Transverse colon (tissue), 4 donors: Measurements from ENCODE around the gene SPTBN4. TPM values are rescaled to one million over a fixed set of nuclear protein-coding genes. Genes with fewer than 3 reads are reported as not detected.
"Not testable (repeated sequence)": the region's sequence is repeated elsewhere in the genome, so short reads cannot be mapped to it uniquely, and the experiment has no call there.

ENCODE experiments used
- DNase-seq: peaks from one replicate; pipeline ENCODE4 v3.0.0-alpha.2; 2019
- H3K27ac ChIP-seq, 4 donors: fragments of 200-600 bp; sonication (generic); 2 replicates each; pipeline ENCODE4 v1.5.1; 2016 to 2018; ENCODE audit warnings: inconsistent platforms in 4 of 4
- H3K27me3 ChIP-seq: fragments of 200-600 bp; sonication (generic); 2 replicates; pipeline ENCODE4 v1.5.1; 2017; ENCODE audit warnings: inconsistent platforms
- H3K36me3 ChIP-seq, 4 donors: fragments of 200-600 bp; sonication (generic); 2 replicates each; pipeline ENCODE4 v1.5.1; 2017 to 2019; ENCODE audit warnings: inconsistent platforms in 4 of 4
- H3K4me1 ChIP-seq, 4 donors: fragments of 200-600 bp; sonication (generic); 2 replicates each; pipeline ENCODE4 v1.5.1; 2017 to 2020; ENCODE audit warnings: inconsistent platforms in 4 of 4
- H3K4me3 ChIP-seq, 4 donors: fragments of 200-600 bp; sonication (generic); 1 replicate in 1 of 4; 2 replicates in 3 of 4; pipeline versions ENCODE4 v1.5.1 to v1.6.1; 2017 to 2019; ENCODE audit warnings: inconsistent platforms in 4 of 4
- H3K9me3 ChIP-seq, 2 donors: fragments of 200-600 bp; sonication (generic); 2 replicates each; pipeline ENCODE4 v1.5.1; 2017 to 2019; ENCODE audit warnings: inconsistent platforms in 2 of 2
- EP300 ChIP-seq: sonication (generic); formaldehyde crosslinking; IDR thresholded peaks from one replicate; pipeline ENCODE4 v1.6.1; 2017; ENCODE audit warnings: antibody characterized with exemption, low read depth
- POLR2A ChIP-seq: fragments of 450-650 bp; IDR thresholded peaks from one replicate; pipeline ENCODE4 v1.6.1; 2016; ENCODE audit warnings: antibody characterized with exemption, mild to moderate bottlenecking, moderate library complexity
- POLR2AphosphoS5 ChIP-seq, 3 donors: sonication (generic); formaldehyde crosslinking; IDR thresholded peaks; one replicate each; pipeline ENCODE4 v1.6.1; 2016; ENCODE audit warnings: antibody characterized with exemption in 3 of 3
- WGBS, 2 donors: methylation state at CpG; one replicate each; pipeline ENCODE4 v1.1.5; 2018; ENCODE audit warnings: low coverage in 1 of 2; 5-methylcytosine and 5-hydroxymethylcytosine counted together
- in situ Hi-C, 4 donors: fragments of 200-750 bp; cut with MboI; loops; one replicate each; pipeline versions ENCODE4 v1.15.0 to v1.15.1; 2017; ENCODE audit warnings: low sequenced_read_pairs in 3 of 4, low pct_ligation_motif_present in 1 of 4, low pct_unique_long_range_greater_than_20kb in 1 of 4
- intact Hi-C: fragments of 100-400 bp; cut with DNase I; formaldehyde crosslinking; loops from one replicate; pipeline ENCODE4 v1.15.1; 2023; ENCODE audit warnings: low total_unique reads
- total RNA-seq, 4 donors: library from RNA; depleted of rRNA; stranded (reverse); fragments of >200 nt; gene quantifications; one replicate each; pipeline ENCODE4 v1.1.0, GENCODE V29; 2016
- TF ChIP-seq, protein P1 (sequence below), 5 experiments: fragments of 200-600 bp in 3 of 5; fragments of 450-650 bp in 2 of 5; sonication (generic) in 3 of 5; IDR thresholded peaks; 1 replicate in 2 of 5; 2 replicates in 3 of 5; pipeline ENCODE4 v1.5.1; 2016 to 2017; ENCODE audit warnings: antibody characterized with exemption in 5 of 5, inconsistent platforms in 3 of 5, mild to moderate bottlenecking in 2 of 5, moderate library complexity in 1 of 5

Gene SPTBN4
- total RNA-seq, 4 donors from 2014 or later = under 0.01 to 1.5 (median 0.99) TPM

DNA sequence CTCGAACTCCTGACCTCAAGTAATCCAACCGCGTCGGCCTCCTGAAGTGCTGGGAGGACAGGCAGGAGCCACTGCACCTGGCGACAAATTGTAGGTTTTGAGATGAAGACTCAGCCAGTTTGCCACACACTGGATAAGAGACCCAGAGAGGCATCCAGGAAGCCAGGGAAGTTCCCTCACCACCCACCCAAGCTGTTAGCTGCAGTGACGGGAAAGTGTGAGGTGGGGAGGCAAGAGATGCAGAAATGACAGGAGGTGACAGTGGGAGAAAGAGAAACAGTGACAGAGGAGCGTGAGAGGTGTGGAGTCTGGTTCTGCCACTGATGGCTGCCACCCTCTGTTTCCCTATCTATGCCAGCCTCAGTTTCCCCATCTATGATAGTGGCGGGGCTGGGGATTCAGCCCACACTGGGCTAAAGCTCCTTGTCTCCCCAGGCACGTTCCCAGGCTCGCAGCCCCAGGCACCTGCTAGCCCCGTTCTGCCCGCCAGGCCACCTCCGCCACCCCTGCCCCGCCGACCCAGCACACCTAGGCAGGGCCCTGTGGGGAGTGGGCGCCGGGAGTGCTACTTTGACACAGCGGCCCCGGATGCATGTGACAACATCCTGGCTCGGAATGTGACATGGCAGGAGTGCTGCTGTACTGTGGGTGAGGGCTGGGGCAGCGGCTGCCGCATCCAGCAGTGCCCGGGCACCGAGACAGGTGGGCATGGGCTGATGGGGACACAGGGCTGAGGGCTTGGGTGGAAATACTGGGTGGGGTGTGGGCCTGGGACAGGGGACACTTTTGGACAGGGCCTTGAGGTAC is 155.4 kb downstream of the SPTBN4 start:
- TF ChIP-seq EP300 (no peak), POLR2A (no peak), POLR2AphosphoS5 (IDR thresholded peaks at IDR 0.05) (no peak)
- TF ChIP-seq, protein P1, sequence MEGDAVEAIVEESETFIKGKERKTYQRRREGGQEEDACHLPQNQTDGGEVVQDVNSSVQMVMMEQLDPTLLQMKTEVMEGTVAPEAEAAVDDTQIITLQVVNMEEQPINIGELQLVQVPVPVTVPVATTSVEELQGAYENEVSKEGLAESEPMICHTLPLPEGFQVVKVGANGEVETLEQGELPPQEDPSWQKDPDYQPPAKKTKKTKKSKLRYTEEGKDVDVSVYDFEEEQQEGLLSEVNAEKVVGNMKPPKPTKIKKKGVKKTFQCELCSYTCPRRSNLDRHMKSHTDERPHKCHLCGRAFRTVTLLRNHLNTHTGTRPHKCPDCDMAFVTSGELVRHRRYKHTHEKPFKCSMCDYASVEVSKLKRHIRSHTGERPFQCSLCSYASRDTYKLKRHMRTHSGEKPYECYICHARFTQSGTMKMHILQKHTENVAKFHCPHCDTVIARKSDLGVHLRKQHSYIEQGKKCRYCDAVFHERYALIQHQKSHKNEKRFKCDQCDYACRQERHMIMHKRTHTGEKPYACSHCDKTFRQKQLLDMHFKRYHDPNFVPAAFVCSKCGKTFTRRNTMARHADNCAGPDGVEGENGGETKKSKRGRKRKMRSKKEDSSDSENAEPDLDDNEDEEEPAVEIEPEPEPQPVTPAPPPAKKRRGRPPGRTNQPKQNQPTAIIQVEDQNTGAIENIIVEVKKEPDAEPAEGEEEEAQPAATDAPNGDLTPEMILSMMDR (IDR thresholded peaks at IDR 0.05) = no peak
- peaks cover 0 to 21% (median 5%) of the 10 kb centered on the region in 4 donors for H3K36me3 ChIP-seq
- in situ Hi-C loops = no loop called here
- 92 to 100% methylated on average over 1 to 24 of the region's 24 CpGs for WGBS, 2 donors
- H3K27ac ChIP-seq = no peak overlapping the region
- no peaks in the 10 kb centered on the region for H3K27me3 ChIP-seq
- no peaks in the 10 kb centered on the region for H3K9me3 ChIP-seq
- intact Hi-C loops = no loop called here
- H3K4me3 ChIP-seq = no peak overlapping the region
- no peak for DNase-seq
- H3K4me1 ChIP-seq = no peaks in the 10 kb centered on the region

DNA sequence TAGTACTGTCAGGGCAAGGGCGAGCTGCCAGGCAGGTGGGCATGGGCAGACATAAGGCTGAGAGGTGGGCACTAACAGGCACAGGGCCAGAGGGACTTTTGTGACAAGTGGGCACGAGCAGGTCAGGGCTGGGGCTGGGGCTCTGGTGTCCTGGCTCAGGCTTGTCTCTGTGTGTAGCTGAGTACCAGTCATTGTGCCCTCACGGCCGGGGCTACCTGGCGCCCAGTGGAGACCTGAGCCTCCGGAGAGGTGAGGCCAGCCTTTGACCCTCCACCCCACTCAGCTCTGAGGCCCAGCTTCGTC is 155.9 kb downstream of the SPTBN4 start:
- H3K36me3 ChIP-seq = peaks cover 0 to 21% (median 5%) of the 10 kb centered on the region in 4 donors
- intact Hi-C loops = no loop called here
- no peaks in the 10 kb centered on the region for H3K9me3 ChIP-seq
- TF ChIP-seq POLR2AphosphoS5 (IDR thresholded peaks at IDR 0.05) = no peak
- no peak for TF ChIP-seq EP300
- no peak for TF ChIP-seq POLR2A
- TF ChIP-seq, protein P1 (IDR thresholded peaks at IDR 0.05) = no peak
- no peak overlapping the region for H3K27ac ChIP-seq
- WGBS, 2 donors = 84% methylated on average over 7 of the region's 7 CpGs; no CpG with 5 or more reads in 1 of the 2 donors
- no peaks in the 10 kb centered on the region for H3K27me3 ChIP-seq
- no peaks in the 10 kb centered on the region for H3K4me1 ChIP-seq
- no peak for DNase-seq
- H3K4me3 ChIP-seq = no peak overlapping the region
- in situ Hi-C loops = no loop called here

DNA sequence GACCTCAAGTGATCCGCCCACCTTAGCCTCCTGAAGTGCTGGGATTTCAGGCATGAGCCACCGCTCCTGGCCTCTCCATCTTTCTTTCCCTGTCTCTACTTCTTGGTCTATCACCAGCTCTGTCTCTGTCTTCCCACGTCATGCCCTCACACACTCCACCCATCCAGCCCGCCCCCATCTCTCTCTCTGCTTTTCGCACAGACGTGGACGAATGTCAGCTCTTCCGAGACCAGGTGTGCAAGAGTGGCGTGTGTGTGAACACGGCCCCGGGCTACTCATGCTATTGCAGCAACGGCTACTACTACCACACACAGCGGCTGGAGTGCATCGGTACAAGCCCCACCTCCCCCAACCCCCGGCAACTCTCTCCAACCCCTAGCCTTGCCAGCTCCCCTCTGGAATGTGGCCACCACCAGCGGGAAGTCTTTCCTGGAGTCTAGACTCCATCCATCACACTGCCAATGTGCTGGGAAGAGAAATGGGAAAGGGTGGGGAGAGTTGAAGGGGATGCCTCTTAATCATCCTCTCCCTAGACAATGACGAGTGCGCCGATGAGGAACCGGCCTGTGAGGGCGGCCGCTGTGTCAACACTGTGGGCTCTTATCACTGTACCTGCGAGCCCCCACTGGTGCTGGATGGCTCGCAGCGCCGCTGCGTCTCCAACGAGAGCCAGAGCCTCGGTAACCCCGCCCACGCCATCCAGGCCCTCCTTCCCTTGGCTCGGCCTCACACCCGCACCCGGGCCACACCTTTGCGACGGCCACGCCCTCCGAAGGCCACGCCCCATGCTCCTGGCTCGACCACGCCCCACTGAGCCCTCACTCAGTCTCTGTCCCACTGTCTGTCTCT is 156.8 kb downstream of the SPTBN4 start:
- DNase-seq = peak; percentile 85
- H3K27me3 ChIP-seq = no peaks in the 10 kb centered on the region
- H3K36me3 ChIP-seq = peaks cover 0 to 21% (median 5%) of the 10 kb centered on the region in 4 donors
- 60% methylated on average over 40 of the region's 41 CpGs; no CpG with 5 or more reads in 1 of the 2 donors for WGBS, 2 donors
- peak overlapping the region in 1 of 4 donors; percentile 24 for H3K27ac ChIP-seq
- intact Hi-C loops (no loop called here), in situ Hi-C loops (no loop called here)
- no peaks in the 10 kb centered on the region for H3K9me3 ChIP-seq
- H3K4me3 ChIP-seq = no peak overlapping the region
- H3K4me1 ChIP-seq = no peaks in the 10 kb centered on the region
- TF ChIP-seq POLR2AphosphoS5 (IDR thresholded peaks at IDR 0.05) = no peak
- TF ChIP-seq, protein P1 (IDR thresholded peaks at IDR 0.05) = no peak
- no peak for TF ChIP-seq POLR2A
- no peak for TF ChIP-seq EP300

DNA sequence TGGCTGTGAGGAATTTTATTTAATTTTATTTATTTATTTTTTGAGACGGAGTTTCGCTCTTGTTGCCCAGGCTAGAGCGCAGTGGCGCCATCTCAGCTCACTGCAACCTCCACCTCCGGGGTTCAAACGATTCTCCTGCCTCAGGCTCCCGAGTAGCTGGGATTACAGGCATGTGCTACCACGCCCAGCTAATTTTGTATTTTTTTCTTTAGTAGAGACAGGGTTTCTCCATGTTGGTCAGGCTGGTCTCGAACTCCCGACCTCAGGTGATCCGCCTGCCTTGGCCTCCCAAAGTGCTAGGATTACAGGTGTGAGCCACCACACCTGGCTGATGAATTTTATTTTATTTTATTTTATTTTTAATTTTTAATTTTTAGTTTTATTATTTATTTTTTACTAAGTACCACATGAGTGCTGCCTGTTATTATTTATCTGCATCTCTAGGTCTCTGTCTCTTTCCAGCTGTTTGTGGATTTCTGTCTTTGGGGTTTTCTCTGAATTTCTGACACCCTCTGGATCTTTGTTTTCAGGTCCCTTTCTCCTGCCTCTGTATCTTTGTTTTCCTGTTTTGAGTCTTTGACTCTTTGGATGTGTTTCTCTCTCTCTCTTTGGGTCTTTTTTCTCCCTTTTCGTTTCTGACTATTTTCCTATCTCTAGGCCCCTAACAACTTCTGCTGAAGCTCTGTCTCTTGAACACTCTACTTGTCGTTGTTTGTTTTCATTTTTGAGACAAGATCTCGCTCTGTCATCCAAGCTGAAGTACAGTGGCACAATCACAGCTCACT is 157.8 kb downstream of the SPTBN4 start:
- Histone ChIP-seq H3K27ac (peak overlapping the region in 1 of 4 donors; percentile 24), H3K36me3 (peaks cover 0 to 21% (median 5%) of the 10 kb centered on the region in 4 donors)
- in situ Hi-C loops, H3K4me1 ChIP-seq, H3K4me3 ChIP-seq, H3K27me3 ChIP-seq, H3K9me3 ChIP-seq, intact Hi-C loops, DNase-seq: not testable (repeated sequence)
- WGBS, 2 donors = 82 to 96% methylated on average over 5 to 14 of the region's 14 CpGs
